OCI-LY7 (cell line): ENCODE data around the gene GNAQ. TPM values are rescaled to one million over a fixed set of nuclear protein-coding genes. Genes with fewer than 3 reads are reported as not detected.

Source experiments
- BruUV-seq: library from RNA; stranded (reverse); fragments of 400-500 nt; replicated peaks from 2 replicates; lab custom pipeline; 2021; lab: Mats Ljungman, UMichigan
- CTCF ChIA-PET: fragments of 300-600 bp; sonication (Branson Sonifier 250); formaldehyde crosslinking; loops from one replicate; lab custom pipeline; 2022; ENCODE audit warnings: antibody characterized with exemption; ENCODE audit not compliant: unreplicated experiment; lab: Charles Lee
- POLR2A ChIA-PET: fragments of 300-600 bp; sonication (Branson Sonifier 250); formaldehyde crosslinking; loops from one replicate; lab custom pipeline; 2022; ENCODE audit warnings: antibody characterized with exemption; lab: Charles Lee
- DNase-seq: peaks from one replicate; pipeline ENCODE4 v3.0.0-alpha.2; 2015; ENCODE audit warnings: low spot score
- H2AFZ ChIP-seq: fragments of 200-600 bp; sonication (generic), shearing (Covaris generic); 2 replicates; pipeline ENCODE4 v1.6.1; 2014; ENCODE audit warnings: mild to moderate bottlenecking, antibody characterized with exemption, low read length, moderate library complexity
- H3K27ac ChIP-seq: fragments of 200-600 bp; sonication (generic); 2 replicates; pipeline ENCODE4 v1.5.1; 2014; ENCODE audit warnings: mixed run types, low read depth, mild to moderate bottlenecking, moderate library complexity, low read length, inconsistent platforms; ENCODE audit not compliant: poor library complexity, severe bottlenecking
- H3K36me3 ChIP-seq: fragments of 200-600 bp; sonication (generic); 2 replicates; pipeline ENCODE4 v1.6.1; 2014; ENCODE audit warnings: mild to moderate bottlenecking, antibody characterized with exemption, low read length, moderate library complexity, mixed read lengths; ENCODE audit not compliant: insufficient read depth
- H3K4me1 ChIP-seq: fragments of 200-600 bp; sonication (generic); 2 replicates; pipeline ENCODE4 v1.5.1; 2014; ENCODE audit warnings: mild to moderate bottlenecking, low read length; ENCODE audit not compliant: insufficient read depth, poor library complexity, severe bottlenecking
- H3K4me2 ChIP-seq: fragments of 200-600 bp; sonication (generic); 2 replicates; pipeline ENCODE4 v1.6.1; 2014; ENCODE audit warnings: mild to moderate bottlenecking, low read length
- H3K4me3 ChIP-seq: fragments of 200-600 bp; sonication (generic); 2 replicates; pipeline ENCODE4 v1.5.1; 2014; ENCODE audit warnings: mild to moderate bottlenecking, low read depth, low read length; ENCODE audit not compliant: poor library complexity, severe bottlenecking
- H3K79me2 ChIP-seq: fragments of 200-600 bp; sonication (generic); 2 replicates; pipeline ENCODE4 v1.6.1; 2016; ENCODE audit warnings: low read depth, mild to moderate bottlenecking, low read length, moderate library complexity, mixed read lengths; ENCODE audit not compliant: insufficient read depth
- H3K9me2 ChIP-seq: fragments of 200-600 bp; sonication (generic); 2 replicates; pipeline ENCODE4 v1.6.1; 2016; ENCODE audit warnings: mild to moderate bottlenecking, low read length, mixed read lengths; ENCODE audit not compliant: insufficient read depth
- H3K9me3 ChIP-seq: fragments of 200-600 bp; sonication (generic); 2 replicates; pipeline ENCODE4 v1.6.1; 2014; ENCODE audit warnings: mild to moderate bottlenecking, mixed run types, low read length, mixed read lengths
- H4K20me1 ChIP-seq: fragments of 200-600 bp; sonication (generic); 2 replicates; pipeline ENCODE4 v1.6.1; 2014; ENCODE audit warnings: mild to moderate bottlenecking, antibody characterized with exemption, low read length, moderate library complexity, mixed read lengths; ENCODE audit not compliant: insufficient read depth
- CTCF ChIP-seq: fragments of 200-600 bp; sonication (generic); conservative IDR thresholded peaks from 2 replicates; pipeline ENCODE4 v1.5.1; 2014; ENCODE audit warnings: mild to moderate bottlenecking, antibody characterized with exemption, low read length, moderate library complexity, mixed read lengths
- EZH2phosphoT487 ChIP-seq: fragments of 200-600 bp; sonication (generic); IDR thresholded peaks from 2 replicates; pipeline ENCODE4 v1.6.1; 2018; ENCODE audit warnings: low read depth, borderline replicate concordance, mild to moderate bottlenecking, mixed run types, antibody characterized with exemption, low read length, moderate library complexity, mixed read lengths
- intact Hi-C: fragments of 100-400 bp; cut with micrococcal nuclease; formaldehyde crosslinking; loops from one replicate; pipeline ENCODE4 v1.10.0; 2022; ENCODE audit not compliant: unreplicated experiment
- total RNA-seq, 2 experiments: library from RNA; depleted of rRNA in 1 of 2; stranded (reverse); fragments of >200 nt in 1 of 2; shearing (Covaris generic) in 1 of 2; gene quantifications; 2 replicates each; pipeline ENCODE4 v1.2.3, GENCODE V29; 2014 to 2022

GNAQ gene
- total RNA-seq, 2 experiments from 2014 or later: not detected

GRCh38 chr9:77806741-77807140, 224.9 kb downstream of the GNAQ start:
- no peak overlapping the region for H3K4me3 ChIP-seq
- ChIA-PET CTCF (no interaction called here), POLR2A (no interaction called here)
- no peak overlapping the region for H3K27ac ChIP-seq
- no peak overlapping the region for H3K4me2 ChIP-seq
- H3K36me3 ChIP-seq: no peaks in the 10 kb centered on the region
- H2AFZ ChIP-seq: no peak overlapping the region
- no TSS peak for BruUV-seq
- intact Hi-C loops: no loop called here
- no peaks in the 10 kb centered on the region for H3K9me2 ChIP-seq
- TF ChIP-seq EZH2phosphoT487: no peak
- TF ChIP-seq CTCF: no peak
- no peaks in the 10 kb centered on the region for H3K79me2 ChIP-seq
- H3K4me1 ChIP-seq: no peaks in the 10 kb centered on the region
- DNase-seq: no peak
- H3K9me3 ChIP-seq: no peaks in the 10 kb centered on the region
- no peaks in the 10 kb centered on the region for H4K20me1 ChIP-seq

GRCh38 chr9:77805810-77806209, 225.8 kb downstream of the GNAQ start:
- no peak for TF ChIP-seq EZH2phosphoT487
- no peak for TF ChIP-seq CTCF

GRCh38 chr9:77803423-77803822, 228.2 kb downstream of the GNAQ start:
- no peaks in the 10 kb centered on the region for H3K9me2 ChIP-seq
- H3K36me3 ChIP-seq: no peaks in the 10 kb centered on the region
- ChIA-PET CTCF (no interaction called here), POLR2A (no interaction called here)
- H4K20me1 ChIP-seq: no peaks in the 10 kb centered on the region
- H3K9me3 ChIP-seq: no peaks in the 10 kb centered on the region
- DNase-seq: no peak
- TF ChIP-seq EZH2phosphoT487 (no peak), CTCF (no peak)
- no peak overlapping the region for H3K4me2 ChIP-seq
- BruUV-seq: no TSS peak
- no peak overlapping the region for H3K27ac ChIP-seq
- H2AFZ ChIP-seq: no peak overlapping the region
- intact Hi-C loops: no loop called here
- no peaks in the 10 kb centered on the region for H3K79me2 ChIP-seq
- H3K4me1 ChIP-seq: no peaks in the 10 kb centered on the region
- H3K4me3 ChIP-seq: no peak overlapping the region

More at GRCh38 chr9:77805810-77806209, 225.8 kb downstream of the GNAQ start:
- Histone ChIP-seq H3K4me2 (no peak overlapping the region), H3K79me2 (no peaks in the 10 kb centered on the region), H3K36me3 (no peaks in the 10 kb centered on the region), H3K4me1 (no peaks in the 10 kb centered on the region), H3K9me3 (no peaks in the 10 kb centered on the region), H4K20me1 (no peaks in the 10 kb centered on the region), H3K4me3 (no peak overlapping the region), H3K9me2 (no peaks in the 10 kb centered on the region), H3K27ac (no peak overlapping the region), H2AFZ (no peak overlapping the region)
- CTCF ChIA-PET: no interaction called here
- BruUV-seq: no TSS peak
- DNase-seq: no peak
- POLR2A ChIA-PET: no interaction called here
- intact Hi-C loops: no loop called here
